Mononuclear cell (primary cell): Measurements from ENCODE around the gene CAMK1D. TPM values are rescaled to one million over a fixed set of nuclear protein-coding genes. Genes with fewer than 3 reads are reported as not detected.
A peak's percentile ranks its signal among the peaks of the same experiment; 100 is the strongest.

Source experiments
- H3K27me3 ChIP-seq: 2 replicates; pipeline ENCODE4 v1.6.0; 2011; ENCODE audit warnings: low read length, control low read depth; ENCODE audit not compliant: insufficient read depth
- H3K4me1 ChIP-seq: 2 replicates; pipeline ENCODE4 v1.5.1; 2011; ENCODE audit warnings: mild to moderate bottlenecking, low read length, control low read depth; ENCODE audit not compliant: insufficient read depth
- H3K4me3 ChIP-seq: 2 replicates; pipeline ENCODE4 v1.5.1; 2011; ENCODE audit warnings: mild to moderate bottlenecking, low read length, moderate library complexity
- H3K9me3 ChIP-seq: 2 replicates; pipeline ENCODE4 v1.5.1; 2011; ENCODE audit warnings: low read depth, mild to moderate bottlenecking, control low read depth, low read length
- total RNA-seq: library from RNA; depleted of rRNA; stranded (reverse); fragments of >200 nt; gene quantifications from one replicate; pipeline ENCODE4 v1.2.3, GENCODE V29; 2012

CAMK1D gene
- total RNA-seq, 1 donor, result 11.0 TPM

GRCh38 chr10:12597176-12597575, 247.8 kb downstream of the CAMK1D start:
- Histone ChIP-seq H3K27me3 (no peaks in the 10 kb centered on the region), H3K4me3 (no peak overlapping the region), H3K9me3 (no peaks in the 10 kb centered on the region), H3K4me1 (peaks cover 17% of the 10 kb centered on the region)

DNA sequence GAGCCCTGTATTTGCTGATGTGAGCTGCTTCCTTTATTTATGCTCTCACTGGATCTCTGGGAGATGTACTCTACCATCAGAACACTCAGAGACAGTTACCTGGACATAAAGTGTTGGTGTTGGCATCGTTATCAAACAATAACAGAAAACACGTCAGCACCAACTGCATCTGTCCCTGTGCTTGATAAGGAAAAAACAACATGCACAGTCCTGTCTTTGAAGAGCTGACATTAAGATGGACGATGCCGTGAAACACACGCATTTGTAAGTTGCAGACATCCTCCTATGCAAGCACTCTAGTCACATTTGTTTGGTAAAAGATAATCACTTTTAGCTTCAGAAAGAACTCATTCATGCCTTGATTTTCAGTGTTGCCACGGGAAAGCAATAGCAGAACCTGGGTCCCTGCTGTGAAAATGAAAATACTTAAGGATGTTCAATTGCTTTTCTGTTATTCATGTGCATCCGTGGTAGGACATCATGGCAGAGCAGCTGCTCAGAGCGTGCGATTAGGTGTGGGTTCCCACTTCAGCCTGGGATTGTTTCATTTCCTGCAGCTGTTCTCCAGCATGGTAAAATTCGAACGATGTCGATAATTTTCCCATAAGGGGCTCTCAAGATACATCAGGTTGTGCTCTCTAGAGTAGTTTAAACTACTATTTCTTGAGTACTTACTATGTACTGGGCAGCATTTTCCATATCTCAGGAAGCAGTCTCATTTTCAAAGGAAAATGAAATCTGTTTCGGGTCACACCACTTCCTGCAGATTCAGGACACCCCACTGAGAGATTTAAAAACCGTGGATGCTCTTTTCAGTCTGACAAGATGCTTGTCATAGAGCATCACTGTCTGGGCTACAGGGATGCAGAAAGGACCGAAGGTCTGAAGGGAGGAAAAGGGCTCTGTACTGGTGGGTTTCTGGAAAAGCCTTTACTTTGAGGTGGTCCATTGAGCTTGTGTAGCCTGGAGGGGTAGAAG, 248.7 kb downstream of the CAMK1D start:
- Histone ChIP-seq H3K4me1 (peaks cover 17% of the 10 kb centered on the region), H3K4me3 (no peak overlapping the region), H3K27me3 (no peaks in the 10 kb centered on the region)

GRCh38 chr10:12600652-12601051, 251.3 kb downstream of the CAMK1D start:
- no peaks in the 10 kb centered on the region for H3K27me3 ChIP-seq
- no peaks in the 10 kb centered on the region for H3K9me3 ChIP-seq
- H3K4me3 ChIP-seq, result no peak overlapping the region
- peaks cover 9% of the 10 kb centered on the region for H3K4me1 ChIP-seq

More for the DNA sequence above, 248.7 kb downstream of the CAMK1D start:
- no peaks in the 10 kb centered on the region for H3K9me3 ChIP-seq

- H3K4me1 ChIP-seq, result peaks cover 18% of the 10 kb centered on the region
- no peaks in the 10 kb centered on the region for H3K27me3 ChIP-seq
- H3K9me3 ChIP-seq, result no peaks in the 10 kb centered on the region
- no peak overlapping the region for H3K4me3 ChIP-seq
These were observed 253.2 kb downstream of the CAMK1D start for GRCh38 chr10:12602521-12602920.

DNA sequence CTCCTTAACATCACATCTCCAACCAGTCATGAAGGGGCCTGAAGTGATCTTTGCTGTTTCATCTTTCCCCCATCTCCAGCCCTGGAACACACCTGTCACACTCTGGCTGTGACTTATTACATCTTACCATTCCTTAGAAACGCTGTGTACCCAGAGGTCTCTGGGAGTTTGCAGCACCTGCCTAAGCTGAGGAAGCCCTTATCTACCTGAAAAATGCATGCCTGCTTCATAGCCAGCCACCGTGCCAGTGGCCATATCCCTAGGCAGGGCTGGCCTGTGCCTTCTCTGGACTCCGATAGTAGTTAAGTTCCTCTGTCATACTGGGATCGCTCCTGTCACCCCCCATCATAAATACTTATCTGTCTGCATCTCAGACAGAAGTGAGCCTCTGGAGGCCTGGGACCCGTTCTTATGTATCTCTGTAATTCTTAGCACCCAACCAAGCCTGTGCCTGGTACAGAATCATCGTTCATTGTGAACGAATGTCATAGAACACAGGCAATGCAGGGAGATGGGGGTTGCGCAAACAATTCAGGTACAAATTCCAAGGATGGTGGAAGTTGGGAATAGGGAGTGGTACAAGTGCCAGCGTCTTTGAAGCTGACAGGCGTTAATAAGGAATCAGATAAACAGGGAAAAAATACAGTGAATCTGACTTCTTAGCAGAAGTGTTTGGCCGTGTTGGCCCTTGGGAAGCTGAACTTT, 254.6 kb downstream of the CAMK1D start:
- Histone ChIP-seq H3K9me3 (no peaks in the 10 kb centered on the region), H3K4me3 (no peak overlapping the region), H3K4me1 (peaks cover 18% of the 10 kb centered on the region), H3K27me3 (no peaks in the 10 kb centered on the region)

DNA sequence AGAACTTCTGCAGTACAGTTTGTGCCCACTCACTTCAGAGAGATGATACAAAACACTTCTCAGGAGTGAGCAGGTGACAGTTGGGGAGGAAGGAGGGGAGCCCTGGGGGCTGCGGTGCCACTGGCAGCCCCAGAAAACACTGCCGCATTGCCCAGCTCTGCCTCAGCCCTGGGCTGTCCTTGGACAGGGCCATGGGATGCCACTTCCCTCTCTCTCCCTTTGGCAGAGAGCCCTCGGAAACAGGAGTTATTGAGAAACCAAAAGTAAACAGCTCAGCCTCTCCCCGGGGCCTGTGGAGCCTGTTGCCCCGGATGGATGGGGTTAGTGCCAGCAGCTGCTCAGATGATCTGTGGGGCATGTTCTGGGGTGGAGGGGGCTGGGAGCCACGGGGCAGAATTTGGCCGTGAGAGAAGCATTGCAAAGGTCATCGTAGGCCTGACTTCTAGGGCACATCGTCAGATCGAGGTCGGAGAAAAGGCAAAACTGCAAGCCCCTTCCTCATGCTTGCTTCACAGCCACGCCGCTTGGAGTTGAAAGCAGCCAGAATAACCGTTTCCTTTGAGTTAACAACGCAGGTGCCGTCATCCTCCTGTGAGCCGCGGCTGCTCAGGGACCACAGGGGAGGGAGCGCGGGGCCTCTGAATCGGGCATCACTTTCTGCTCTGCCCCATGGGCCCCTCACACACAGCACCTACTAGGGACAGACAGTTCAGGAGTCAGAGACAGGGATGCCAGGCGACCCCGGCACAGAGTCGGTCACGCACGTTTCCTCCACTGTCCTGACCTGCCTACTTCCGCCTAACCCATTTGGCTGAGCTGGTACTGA, 256.4 kb downstream of the CAMK1D start:
- no peaks in the 10 kb centered on the region for H3K27me3 ChIP-seq
- no peaks in the 10 kb centered on the region for H3K9me3 ChIP-seq
- H3K4me1 ChIP-seq, result peaks cover 18% of the 10 kb centered on the region
- H3K4me3 ChIP-seq, result peak overlapping the region; percentile 5

DNA sequence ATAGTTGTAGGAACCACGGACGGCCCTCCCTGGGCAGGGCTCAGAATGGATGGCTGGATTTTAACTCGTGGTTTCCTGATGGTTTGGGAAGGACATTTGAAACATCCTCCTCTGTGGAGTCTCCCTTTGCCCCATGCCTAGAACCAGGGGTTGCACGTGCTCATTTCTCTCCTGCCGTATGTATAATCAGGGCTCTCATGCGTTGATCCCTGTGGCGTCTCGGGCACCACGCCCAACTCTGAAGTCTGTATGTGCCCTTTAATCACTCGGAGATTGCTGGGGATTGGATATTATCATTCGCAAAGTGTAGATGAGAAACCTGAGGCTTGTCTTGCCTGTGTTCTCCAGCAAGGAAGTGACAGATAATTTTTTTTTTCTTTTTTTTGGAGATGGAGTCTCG, 257.1 kb downstream of the CAMK1D start:
- Histone ChIP-seq H3K9me3 (no peaks in the 10 kb centered on the region), H3K4me1 (peaks cover 18% of the 10 kb centered on the region), H3K4me3 (peak overlapping the region; percentile 5), H3K27me3 (no peaks in the 10 kb centered on the region)

GRCh38 chr10:12608761-12609160, 259.4 kb downstream of the CAMK1D start:
- peaks cover 18% of the 10 kb centered on the region for H3K4me1 ChIP-seq
- no peak overlapping the region for H3K4me3 ChIP-seq
- H3K9me3 ChIP-seq, result no peaks in the 10 kb centered on the region
- H3K27me3 ChIP-seq, result no peaks in the 10 kb centered on the region

- Histone ChIP-seq H3K4me3 (no peak overlapping the region), H3K4me1 (peaks cover 18% of the 10 kb centered on the region), H3K9me3 (no peaks in the 10 kb centered on the region), H3K27me3 (no peaks in the 10 kb centered on the region)
These were observed 260.1 kb downstream of the CAMK1D start for GRCh38 chr10:12609435-12609834.

DNA sequence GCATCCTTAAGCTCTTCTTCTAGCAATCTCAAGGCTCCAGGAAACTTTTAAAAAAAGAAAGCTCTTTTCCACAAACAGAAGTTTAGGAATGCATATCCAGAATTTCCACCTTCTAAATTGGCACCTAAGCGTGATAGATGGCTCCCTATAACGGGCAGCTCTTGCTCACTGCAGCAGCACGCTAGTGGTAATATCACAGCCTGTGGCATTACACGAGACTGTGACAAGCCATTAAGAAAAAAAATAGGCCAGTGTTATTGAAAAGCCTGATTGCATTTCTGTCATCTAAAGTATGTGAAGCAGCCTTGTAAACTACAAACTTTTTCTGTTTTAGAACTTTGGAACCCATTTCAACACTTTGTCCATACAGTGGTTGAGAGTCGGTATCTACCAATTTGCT, 263.8 kb downstream of the CAMK1D start:
- Histone ChIP-seq H3K4me3 (no peak overlapping the region), H3K27me3 (no peaks in the 10 kb centered on the region), H3K4me1 (no peaks in the 10 kb centered on the region), H3K9me3 (no peaks in the 10 kb centered on the region)

DNA sequence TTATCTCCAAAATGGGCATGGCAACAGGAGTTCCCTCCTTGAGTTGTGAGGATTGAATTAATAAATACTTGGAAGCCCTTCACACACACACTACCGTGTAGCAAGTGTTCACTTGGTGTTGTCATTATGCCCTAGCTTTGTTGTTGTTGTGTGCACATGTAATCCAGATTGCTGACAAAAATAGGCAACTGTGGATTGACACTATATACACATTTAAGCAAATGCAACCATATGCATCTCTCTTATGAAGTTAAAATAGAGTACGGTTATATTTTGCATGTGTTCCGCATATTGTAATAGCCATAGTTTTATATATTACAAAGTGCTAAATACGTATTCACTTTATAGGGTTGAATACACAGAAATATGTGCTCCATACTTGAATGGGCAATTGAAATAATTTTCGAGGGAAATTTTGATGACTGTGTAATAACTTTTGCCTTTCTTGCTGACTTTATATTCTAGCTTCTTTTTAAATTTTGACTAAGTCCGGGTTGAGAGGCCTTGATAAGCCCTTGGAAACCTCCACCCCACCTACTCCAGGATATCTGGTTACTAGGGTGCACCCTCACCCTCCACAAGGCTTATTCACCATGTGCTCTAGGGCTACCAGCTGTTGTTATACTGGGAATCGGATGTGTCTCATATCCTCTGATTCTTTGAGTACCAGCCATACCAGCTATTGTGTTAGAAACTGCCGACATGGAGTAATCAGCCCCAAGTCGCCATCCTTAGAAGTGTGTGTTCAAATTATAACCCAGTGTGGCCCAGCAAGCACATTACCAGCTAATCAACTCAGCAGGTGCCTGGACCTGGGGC, 265.0 kb downstream of the CAMK1D start:
- H3K4me3 ChIP-seq, result no peak overlapping the region
- H3K4me1 ChIP-seq, result no peaks in the 10 kb centered on the region
- H3K27me3 ChIP-seq, result no peaks in the 10 kb centered on the region
- no peaks in the 10 kb centered on the region for H3K9me3 ChIP-seq

DNA sequence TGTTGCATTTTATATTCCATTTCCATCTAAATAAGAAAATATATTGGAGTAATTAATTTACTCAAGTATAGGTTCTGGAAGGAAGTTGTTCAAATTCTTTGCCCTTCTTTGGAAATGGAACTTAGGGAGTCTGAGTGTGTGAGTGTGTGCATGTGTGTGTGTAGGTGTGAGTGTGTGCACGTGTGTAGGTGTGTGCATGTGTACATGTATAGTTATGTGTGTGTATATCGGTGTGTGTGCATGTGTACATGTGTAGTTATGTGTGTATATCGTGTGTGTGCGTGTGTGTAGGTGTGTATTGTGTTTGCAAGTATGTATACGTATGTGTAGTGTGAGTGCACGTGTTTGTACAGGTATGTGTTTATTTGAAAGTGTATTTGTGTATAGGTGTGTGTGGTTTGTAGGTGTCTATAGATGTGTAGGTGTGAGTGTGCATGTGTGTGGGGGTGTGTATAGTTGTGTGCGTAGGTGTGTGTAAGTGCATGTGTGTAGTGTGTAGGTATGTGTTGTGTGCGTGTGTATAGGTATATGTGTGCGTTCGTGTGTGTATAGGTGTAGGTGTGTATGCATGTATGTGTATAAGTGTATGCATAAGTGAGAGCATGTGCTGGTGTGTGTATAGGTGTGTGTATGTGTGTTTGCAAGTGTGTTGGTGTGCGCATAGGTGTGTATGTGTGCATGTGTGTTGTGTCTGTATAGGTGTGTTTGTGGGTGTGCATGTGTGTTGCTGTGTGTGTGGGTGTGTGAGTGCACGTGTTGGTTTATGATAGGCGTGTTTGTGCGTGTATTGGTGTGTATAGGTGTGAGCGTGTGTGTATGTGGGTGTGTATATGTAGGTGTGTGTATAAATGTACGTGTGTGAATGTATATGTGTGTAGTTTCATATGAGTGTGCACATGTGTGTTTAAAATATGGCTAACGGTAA, 266.2 kb downstream of the CAMK1D start:
- Histone ChIP-seq H3K4me3 (no peak overlapping the region), H3K27me3 (no peaks in the 10 kb centered on the region), H3K9me3 (no peaks in the 10 kb centered on the region), H3K4me1 (no peaks in the 10 kb centered on the region)
